IPS DF 6.9 (cell line): ENCODE results near the gene ALK.

Experiments
- DNase-seq: peaks from one replicate; pipeline ENCODE4 v3.0.0-alpha.2; 2013; ENCODE audit warnings: low read depth, low spot score
- H3K27ac ChIP-seq: one replicate; pipeline ENCODE4 v1.5.1; 2013; ENCODE audit warnings: low read length, control low read depth
- H3K27me3 ChIP-seq: 2 replicates; pipeline ENCODE4 v1.6.1; 2013; ENCODE audit warnings: mild to moderate bottlenecking, low read length; ENCODE audit not compliant: control insufficient read depth, insufficient read depth
- H3K36me3 ChIP-seq: 2 replicates; pipeline ENCODE4 v1.6.1; 2013; ENCODE audit warnings: low read length; ENCODE audit not compliant: control insufficient read depth, insufficient read depth
- H3K4me1 ChIP-seq: 2 replicates; pipeline ENCODE4 v1.6.1; 2013; ENCODE audit warnings: low read length; ENCODE audit not compliant: control insufficient read depth, insufficient read depth
- H3K4me3 ChIP-seq: 2 replicates; pipeline ENCODE4 v1.5.1; 2013; ENCODE audit warnings: mild to moderate bottlenecking, low read length
- H3K9me3 ChIP-seq: 2 replicates; pipeline ENCODE4 v1.6.1; 2013; ENCODE audit warnings: low read length, inconsistent platforms; ENCODE audit not compliant: control insufficient read depth, insufficient read depth
- WGBS: extraction: QIAGEN DNeasy Blood & Tissue Kit; methylation state at CpG from one replicate; pipeline ENCODE4 v1.1.7; 2013; ENCODE audit warnings: mixed read lengths, missing lambda C conversion rate; ENCODE audit not compliant: insufficient read length, insufficient coverage; 5-methylcytosine and 5-hydroxymethylcytosine counted together

Gene ALK

GRCh38 chr2:29443151-29443550, 478.2 kb downstream of the ALK start:
- H3K9me3 ChIP-seq, result no peaks in the 10 kb centered on the region
- WGBS, result no CpG with 5 or more reads among the region's 4 CpGs
- no peak for DNase-seq

GRCh38 chr2:29440921-29441623, 480.3 kb downstream of the ALK start:
- WGBS, result no CpG with 5 or more reads among the region's 6 CpGs
- H3K4me3 ChIP-seq, result no peak overlapping the region
- no peaks in the 10 kb centered on the region for H3K4me1 ChIP-seq
- no peaks in the 10 kb centered on the region for H3K36me3 ChIP-seq
- no peak overlapping the region for H3K27ac ChIP-seq
- no peaks in the 10 kb centered on the region for H3K9me3 ChIP-seq
- no peak for DNase-seq
- no peaks in the 10 kb centered on the region for H3K27me3 ChIP-seq

More at GRCh38 chr2:29443151-29443550, 478.2 kb downstream of the ALK start:
- Histone ChIP-seq H3K4me3 (no peak overlapping the region), H3K27me3 (no peaks in the 10 kb centered on the region), H3K36me3 (no peaks in the 10 kb centered on the region), H3K4me1 (0 out of 2 replicates have a peak, but pooled peaks cover under 1% of the 10 kb centered on the region), H3K27ac (no peak overlapping the region)

GRCh38 chr2:29433920-29434319, 487.5 kb downstream of the ALK start:
- H3K36me3 ChIP-seq, result no peaks in the 10 kb centered on the region
- no peak for DNase-seq
- no CpG with 5 or more reads among the region's 3 CpGs for WGBS
- no peaks in the 10 kb centered on the region for H3K27me3 ChIP-seq
- no peak overlapping the region for H3K4me3 ChIP-seq
- H3K27ac ChIP-seq, result no peak overlapping the region
- H3K4me1 ChIP-seq, result no peaks in the 10 kb centered on the region
- no peaks in the 10 kb centered on the region for H3K9me3 ChIP-seq

- no CpG with 5 or more reads among the region's 2 CpGs for WGBS
- Histone ChIP-seq H3K36me3 (no peaks in the 10 kb centered on the region), H3K4me3 (no peak overlapping the region), H3K4me1 (no peaks in the 10 kb centered on the region), H3K27ac (no peak overlapping the region), H3K9me3 (no peaks in the 10 kb centered on the region), H3K27me3 (no peaks in the 10 kb centered on the region)
- no peak for DNase-seq
These were observed 488.3 kb downstream of the ALK start for GRCh38 chr2:29433128-29433527.

GRCh38 chr2:29431485-29431884, 489.9 kb downstream of the ALK start:
- Histone ChIP-seq H3K27me3 (no peaks in the 10 kb centered on the region), H3K4me3 (no peak overlapping the region), H3K27ac (no peak overlapping the region), H3K36me3 (no peaks in the 10 kb centered on the region), H3K4me1 (no peaks in the 10 kb centered on the region), H3K9me3 (no peaks in the 10 kb centered on the region)
- no peak for DNase-seq
- WGBS, result no CpG with 5 or more reads among the region's 1 CpG

GRCh38 chr2:29430382-29431112, 490.8 kb downstream of the ALK start:
- no peak for DNase-seq
- H3K4me3 ChIP-seq, result no peak overlapping the region
- no peaks in the 10 kb centered on the region for H3K9me3 ChIP-seq
- no peaks in the 10 kb centered on the region for H3K27me3 ChIP-seq
- no peaks in the 10 kb centered on the region for H3K4me1 ChIP-seq
- WGBS, result no CpG with 5 or more reads among the region's 4 CpGs
- no peaks in the 10 kb centered on the region for H3K36me3 ChIP-seq
- no peak overlapping the region for H3K27ac ChIP-seq

GRCh38 chr2:29426354-29426753, 495.0 kb downstream of the ALK start:
- no peaks in the 10 kb centered on the region for H3K4me1 ChIP-seq
- no peak for DNase-seq
- H3K4me3 ChIP-seq, result no peak overlapping the region
- no peaks in the 10 kb centered on the region for H3K27me3 ChIP-seq
- no peaks in the 10 kb centered on the region for H3K9me3 ChIP-seq
- no peaks in the 10 kb centered on the region for H3K36me3 ChIP-seq
- H3K27ac ChIP-seq, result no peak overlapping the region

GRCh38 chr2:29425866-29426265, 495.5 kb downstream of the ALK start:
- Histone ChIP-seq H3K36me3 (no peaks in the 10 kb centered on the region), H3K27me3 (no peaks in the 10 kb centered on the region), H3K4me1 (0 out of 2 replicates have a peak, but pooled peaks cover under 1% of the 10 kb centered on the region), H3K9me3 (no peaks in the 10 kb centered on the region), H3K27ac (no peak overlapping the region), H3K4me3 (no peak overlapping the region)
- no CpG with 5 or more reads among the region's 1 CpG for WGBS
- no peak for DNase-seq

GRCh38 chr2:29423061-29423666, 498.2 kb downstream of the ALK start:
- no peaks in the 10 kb centered on the region for H3K36me3 ChIP-seq

GRCh38 chr2:29420999-29421782, 500.2 kb downstream of the ALK start:
- Histone ChIP-seq H3K36me3 (no peaks in the 10 kb centered on the region), H3K27me3 (no peaks in the 10 kb centered on the region), H3K9me3 (no peaks in the 10 kb centered on the region), H3K27ac (no peak overlapping the region), H3K4me3 (no peak overlapping the region), H3K4me1 (0 out of 2 replicates have a peak, but pooled peaks cover 1% of the 10 kb centered on the region)
- WGBS, result no CpG with 5 or more reads among the region's 12 CpGs
- DNase-seq, result no peak

More at GRCh38 chr2:29423061-29423666, 498.2 kb downstream of the ALK start:
- no peak for DNase-seq
- no peaks in the 10 kb centered on the region for H3K27me3 ChIP-seq
- no peak overlapping the region for H3K27ac ChIP-seq
- no peak overlapping the region for H3K4me3 ChIP-seq
- whole genome bisulfite sequencing, result no CpG with 5 or more reads among the region's 6 CpGs
- H3K9me3 ChIP-seq, result no peaks in the 10 kb centered on the region
- H3K4me1 ChIP-seq, result 0 out of 2 replicates have a peak, but pooled peaks cover 1% of the 10 kb centered on the region
